MM.1S (cell line): Measurements from ENCODE around the gene IL1F10.

Source experiments
- DNase-seq: peaks from one replicate; pipeline ENCODE4 v3.0.0-alpha.2; 2015
- H2AFZ ChIP-seq: fragments of 300-600 bp; sonication (generic); 2 replicates; pipeline ENCODE4 v1.6.0; 2016; ENCODE audit warnings: antibody characterized with exemption, low read length
- H3F3A ChIP-seq: fragments of 300-600 bp; sonication (generic); 2 replicates; pipeline ENCODE4 v1.6.1; 2016; ENCODE audit warnings: mild to moderate bottlenecking, antibody characterized with exemption, low read length, moderate library complexity, mixed read lengths; ENCODE audit not compliant: insufficient read depth
- H3K27ac ChIP-seq: fragments of 300-600 bp; sonication (generic); 2 replicates; pipeline ENCODE4 v1.5.1; 2016; ENCODE audit warnings: mild to moderate bottlenecking, low read length
- H3K27me3 ChIP-seq: fragments of 300-600 bp; sonication (generic); replicated peaks from 2 replicates; pipeline ENCODE4 v1.6.0; 2016; ENCODE audit warnings: low read length; ENCODE audit not compliant: insufficient read depth
- H3K36me3 ChIP-seq: fragments of 300-600 bp; sonication (generic); replicated peaks from 2 replicates; pipeline ENCODE4 v1.6.1; 2016; ENCODE audit warnings: mild to moderate bottlenecking, low read length, mixed read lengths; ENCODE audit not compliant: insufficient read depth
- H3K4me1 ChIP-seq: fragments of 300-600 bp; sonication (generic); 2 replicates; pipeline ENCODE4 v1.6.1; 2016; ENCODE audit warnings: low read length, mixed read lengths
- H3K4me2 ChIP-seq: fragments of 300-600 bp; sonication (generic); 2 replicates; pipeline ENCODE4 v1.6.0; 2016; ENCODE audit warnings: low read depth, low read length
- H3K4me3 ChIP-seq: fragments of 300-600 bp; sonication (generic); 2 replicates; pipeline ENCODE4 v1.5.1; 2016; ENCODE audit warnings: low read length, mixed read lengths
- H3K79me2 ChIP-seq: fragments of 300-600 bp; sonication (generic); 2 replicates; pipeline ENCODE4 v1.6.1; 2016; ENCODE audit warnings: mixed run types, low read length, mixed read lengths
- H3K9ac ChIP-seq: fragments of 300-600 bp; sonication (generic); 2 replicates; pipeline ENCODE4 v1.6.1; 2016; ENCODE audit warnings: low read length, mixed read lengths
- H3K9me2 ChIP-seq: fragments of 300-600 bp; sonication (generic); replicated peaks from 2 replicates; pipeline ENCODE4 v1.6.1; 2016; ENCODE audit warnings: mild to moderate bottlenecking, low read length, mixed read lengths; ENCODE audit not compliant: insufficient read depth
- H3K9me3 ChIP-seq: fragments of 300-600 bp; sonication (generic); replicated peaks from 2 replicates; pipeline ENCODE4 v1.6.1; 2016; ENCODE audit warnings: mild to moderate bottlenecking, low read length, mixed read lengths; ENCODE audit not compliant: insufficient read depth
- H4K20me1 ChIP-seq: fragments of 300-600 bp; sonication (generic); 2 replicates; pipeline ENCODE4 v1.6.1; 2016; ENCODE audit warnings: mild to moderate bottlenecking, low read length, moderate library complexity, mixed read lengths; ENCODE audit not compliant: insufficient read depth
- CTCF ChIP-seq: fragments of 300-600 bp; sonication (generic); IDR thresholded peaks from 2 replicates; pipeline ENCODE4 v1.5.1; 2016; ENCODE audit warnings: antibody characterized with exemption, low read length, mixed read lengths
- EZH2 ChIP-seq: fragments of 300-600 bp; sonication (generic); optimal IDR thresholded peaks from 2 replicates; pipeline ENCODE3; 2017; ENCODE audit warnings: low read depth, mild to moderate bottlenecking, antibody characterized with exemption, low read length, mixed read lengths
- EZH2phosphoT487 ChIP-seq: fragments of 300-600 bp; sonication (generic); IDR thresholded peaks from 2 replicates; pipeline ENCODE4 v1.6.1; 2018; ENCODE audit warnings: antibody characterized with exemption, low read length

Gene IL1F10

GRCh38 chr2:113112871-113113270, 45.1 kb downstream of the IL1F10 start:
- H3K9me3 ChIP-seq = no peaks in the 10 kb centered on the region
- no peak for DNase-seq
- TF ChIP-seq EZH2 = no peak
- no peak for TF ChIP-seq CTCF
- no peak for TF ChIP-seq EZH2phosphoT487
- no peaks in the 10 kb centered on the region for H3K27me3 ChIP-seq
- H3K27ac ChIP-seq = no peak overlapping the region
- no peaks in the 10 kb centered on the region for H4K20me1 ChIP-seq
- H3K9me2 ChIP-seq = no peaks in the 10 kb centered on the region
- H3K36me3 ChIP-seq = no peaks in the 10 kb centered on the region
- no peak overlapping the region for H3K4me3 ChIP-seq
- H3K79me2 ChIP-seq = no peaks in the 10 kb centered on the region
- H3F3A ChIP-seq = no peaks in the 10 kb centered on the region
- no peak overlapping the region for H3K4me2 ChIP-seq
- no peak overlapping the region for H3K9ac ChIP-seq
- H3K4me1 ChIP-seq = peaks cover 19% of the 10 kb centered on the region
- H2AFZ ChIP-seq = no peak overlapping the region

GRCh38 chr2:113113807-113114206, 46.0 kb downstream of the IL1F10 start:
- no peaks in the 10 kb centered on the region for H3K36me3 ChIP-seq
- TF ChIP-seq EZH2 (no peak), CTCF (no peak), EZH2phosphoT487 (no peak)
- no peaks in the 10 kb centered on the region for H3K27me3 ChIP-seq
- H4K20me1 ChIP-seq = no peaks in the 10 kb centered on the region
- no peaks in the 10 kb centered on the region for H3F3A ChIP-seq
- no peaks in the 10 kb centered on the region for H3K9me3 ChIP-seq
- no peaks in the 10 kb centered on the region for H3K79me2 ChIP-seq
- no peak overlapping the region for H2AFZ ChIP-seq
- H3K4me1 ChIP-seq = peaks cover 19% of the 10 kb centered on the region
- no peak overlapping the region for H3K9ac ChIP-seq
- no peak overlapping the region for H3K27ac ChIP-seq
- H3K4me2 ChIP-seq = no peak overlapping the region
- no peak overlapping the region for H3K4me3 ChIP-seq
- H3K9me2 ChIP-seq = no peaks in the 10 kb centered on the region
- DNase-seq = no peak

GRCh38 chr2:113114224-113114945, 46.6 kb downstream of the IL1F10 start:
- H3K79me2 ChIP-seq = no peaks in the 10 kb centered on the region
- peaks cover 19% of the 10 kb centered on the region for H3K4me1 ChIP-seq
- H3K36me3 ChIP-seq = no peaks in the 10 kb centered on the region
- no peak overlapping the region for H3K9ac ChIP-seq
- no peak overlapping the region for H3K27ac ChIP-seq
- H3K9me2 ChIP-seq = no peaks in the 10 kb centered on the region
- H4K20me1 ChIP-seq = no peaks in the 10 kb centered on the region
- H3K27me3 ChIP-seq = no peaks in the 10 kb centered on the region
- H3K4me3 ChIP-seq = no peak overlapping the region
- no peak for DNase-seq
- H3K4me2 ChIP-seq = no peak overlapping the region
- no peak overlapping the region for H2AFZ ChIP-seq
- no peaks in the 10 kb centered on the region for H3F3A ChIP-seq
- no peaks in the 10 kb centered on the region for H3K9me3 ChIP-seq
- no peak for TF ChIP-seq EZH2
- TF ChIP-seq EZH2phosphoT487 = no peak
- no peak for TF ChIP-seq CTCF
